NOMO-1 treated with dmso at 0.1 percent for 144 hours (cell line): ENCODE results near the gene FARS2.

Experiments
- DNase-seq: peaks from one replicate; lab custom pipeline; 2025; ENCODE audit not compliant: unreplicated experiment; lab: John Stamatoyannopoulos, UW

The FARS2 gene

GRCh38 chr6:5497896-5498578 lies 236.7 kb downstream of the FARS2 start:
- DNase-seq, result no peak

- no peak for DNase-seq
These were observed 237.2 kb downstream of the FARS2 start for GRCh38 chr6:5498579-5498899.

- DNase-seq, result no peak
These were observed 238.5 kb downstream of the FARS2 start for GRCh38 chr6:5499644-5500306.

GRCh38 chr6:5501837-5502236 lies 240.5 kb downstream of the FARS2 start:
- DNase-seq, result no peak

GRCh38 chr6:5504078-5504477 lies 242.8 kb downstream of the FARS2 start:
- DNase-seq, result no peak

- no peak for DNase-seq
These were observed 244.8 kb downstream of the FARS2 start for GRCh38 chr6:5506149-5506548.

GRCh38 chr6:5506597-5506996 lies 245.3 kb downstream of the FARS2 start:
- no peak for DNase-seq

GRCh38 chr6:5507131-5507681 lies 245.9 kb downstream of the FARS2 start:
- DNase-seq, result no peak

- no peak for DNase-seq
These were observed 247.8 kb downstream of the FARS2 start for GRCh38 chr6:5509106-5509505.

- DNase-seq, result no peak
These were observed 249.2 kb downstream of the FARS2 start for GRCh38 chr6:5510331-5511133.

- no peak for DNase-seq
These were observed 250.6 kb downstream of the FARS2 start for GRCh38 chr6:5511954-5512353.

GRCh38 chr6:5512422-5512821 lies 251.1 kb downstream of the FARS2 start:
- DNase-seq, result no peak

- DNase-seq, result no peak
These were observed 252.1 kb downstream of the FARS2 start for GRCh38 chr6:5513408-5513807.

- no peak for DNase-seq
These were observed 253.0 kb downstream of the FARS2 start for GRCh38 chr6:5514353-5514752.

- DNase-seq, result no peak
These were observed 253.9 kb downstream of the FARS2 start for GRCh38 chr6:5515200-5515599.

GRCh38 chr6:5516036-5516435 lies 254.7 kb downstream of the FARS2 start:
- no peak for DNase-seq

GRCh38 chr6:5517796-5518195 lies 256.5 kb downstream of the FARS2 start:
- no peak for DNase-seq

- DNase-seq, result no peak
These were observed 257.7 kb downstream of the FARS2 start for GRCh38 chr6:5518936-5519491.

- DNase-seq, result no peak
These were observed 259.5 kb downstream of the FARS2 start for GRCh38 chr6:5520796-5521195.

GRCh38 chr6:5521322-5521721 lies 260.0 kb downstream of the FARS2 start:
- no peak for DNase-seq

- DNase-seq, result no peak
These were observed 260.8 kb downstream of the FARS2 start for GRCh38 chr6:5522147-5522546.

- DNase-seq, result no peak
These were observed 262.8 kb downstream of the FARS2 start for GRCh38 chr6:5524110-5524509.
